Nephron progenitor cell (in vitro differentiated cells): ENCODE data around the gene CD38.

Experiments
- DNase-seq: peaks from one replicate; pipeline ENCODE4 v3.0.0; 2021
- H3K27ac Mint-ChIP-seq: 2 replicates; pipeline ENCODE4 v1.8.0; 2021; ENCODE audit warnings: mild to moderate bottlenecking, moderate library complexity, mixed read lengths
- H3K27me3 Mint-ChIP-seq: 2 replicates; pipeline ENCODE4 v1.8.0; 2021; ENCODE audit warnings: mild to moderate bottlenecking, low read depth, mixed read lengths; ENCODE audit not compliant: poor library complexity
- H3K36me3 Mint-ChIP-seq: 2 replicates; pipeline ENCODE4 v1.8.0; 2021; ENCODE audit warnings: low read depth, mixed read lengths
- H3K4me1 Mint-ChIP-seq: 2 replicates; pipeline ENCODE4 v1.8.0; 2021; ENCODE audit warnings: mixed read lengths
- H3K4me3 Mint-ChIP-seq: 2 replicates; pipeline ENCODE4 v1.8.0; 2021; ENCODE audit warnings: mild to moderate bottlenecking, moderate library complexity, mixed read lengths
- H3K9me3 Mint-ChIP-seq: 2 replicates; pipeline ENCODE4 v1.8.0; 2021; ENCODE audit warnings: mild to moderate bottlenecking, moderate library complexity, mixed read lengths
- CTCF ChIP-seq: fragments of 200-600 bp; sonication (generic); IDR thresholded peaks from 2 replicates; pipeline ENCODE4 v1.5.0; 2021; ENCODE audit warnings: antibody characterized with exemption

The CD38 gene

DNA sequence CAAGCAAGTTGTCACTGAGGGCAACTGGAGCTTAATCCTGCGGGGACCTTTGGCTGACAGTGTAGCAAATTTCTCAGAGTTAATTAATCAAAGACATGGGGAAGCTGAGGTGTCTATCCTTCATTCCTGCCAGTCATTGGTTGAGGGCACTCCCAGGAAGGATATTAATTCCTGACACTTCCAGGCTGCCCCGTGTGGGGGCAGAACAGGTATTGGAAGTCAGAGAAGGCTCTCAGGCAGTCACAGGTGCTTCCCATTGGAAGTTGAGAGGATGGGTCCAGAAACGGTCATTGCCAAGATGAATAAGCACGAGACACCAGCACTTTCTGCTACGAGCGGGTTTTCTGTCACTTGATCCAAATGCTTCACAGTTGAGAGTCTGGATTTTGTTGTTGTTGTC is 29.1 kb upstream of the CD38 start:
- TF ChIP-seq CTCF: no peak
- Mint-ChIP-seq H3K27me3 (peaks cover 6% of the 10 kb centered on the region), H3K27ac (no peak overlapping the region), H3K9me3 (peaks cover 4% of the 10 kb centered on the region), H3K36me3 (no peaks in the 10 kb centered on the region), H3K4me3 (no peak overlapping the region), H3K4me1 (no peaks in the 10 kb centered on the region)
- DNase-seq: no peak

GRCh38 chr4:15751153-15751552 is 27.0 kb upstream of the CD38 start:
- H3K4me1 Mint-ChIP-seq: no peaks in the 10 kb centered on the region
- no peak overlapping the region for H3K4me3 Mint-ChIP-seq
- H3K27ac Mint-ChIP-seq: no peak overlapping the region
- H3K9me3 Mint-ChIP-seq: no peaks in the 10 kb centered on the region
- H3K27me3 Mint-ChIP-seq: peaks cover 14% of the 10 kb centered on the region
- no peaks in the 10 kb centered on the region for H3K36me3 Mint-ChIP-seq
- DNase-seq: no peak
- TF ChIP-seq CTCF: no peak

DNA sequence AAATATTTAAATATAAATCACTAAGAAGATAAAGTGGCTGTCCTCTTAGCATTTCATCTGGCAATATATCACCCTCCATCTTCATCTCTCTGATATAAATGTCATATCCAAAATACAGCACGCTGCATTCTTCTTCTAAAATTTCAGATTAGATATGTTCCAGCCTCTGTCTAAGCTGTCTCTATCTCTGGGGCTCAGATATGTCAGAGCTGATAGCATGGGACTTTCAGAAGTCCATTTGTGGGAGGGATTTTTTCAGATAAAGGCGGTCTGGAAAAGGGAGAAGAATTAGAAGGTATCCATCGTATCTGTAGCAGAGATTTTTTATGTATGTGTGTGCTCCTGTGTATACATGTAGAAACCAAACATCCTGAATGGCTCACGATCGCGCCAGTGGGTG is 25.0 kb upstream of the CD38 start:
- Mint-ChIP-seq H3K27me3 (peaks cover 18% of the 10 kb centered on the region), H3K27ac (no peak overlapping the region), H3K36me3 (no peaks in the 10 kb centered on the region), H3K4me3 (no peak overlapping the region), H3K9me3 (no peaks in the 10 kb centered on the region), H3K4me1 (no peaks in the 10 kb centered on the region)
- DNase-seq: no peak
- TF ChIP-seq CTCF: no peak

GRCh38 chr4:15753786-15754185 is 24.3 kb upstream of the CD38 start:
- Mint-ChIP-seq H3K27me3 (peaks cover 18% of the 10 kb centered on the region), H3K4me3 (no peak overlapping the region), H3K9me3 (no peaks in the 10 kb centered on the region), H3K36me3 (no peaks in the 10 kb centered on the region), H3K27ac (no peak overlapping the region), H3K4me1 (no peaks in the 10 kb centered on the region)
- DNase-seq: no peak
- no peak for TF ChIP-seq CTCF

DNA sequence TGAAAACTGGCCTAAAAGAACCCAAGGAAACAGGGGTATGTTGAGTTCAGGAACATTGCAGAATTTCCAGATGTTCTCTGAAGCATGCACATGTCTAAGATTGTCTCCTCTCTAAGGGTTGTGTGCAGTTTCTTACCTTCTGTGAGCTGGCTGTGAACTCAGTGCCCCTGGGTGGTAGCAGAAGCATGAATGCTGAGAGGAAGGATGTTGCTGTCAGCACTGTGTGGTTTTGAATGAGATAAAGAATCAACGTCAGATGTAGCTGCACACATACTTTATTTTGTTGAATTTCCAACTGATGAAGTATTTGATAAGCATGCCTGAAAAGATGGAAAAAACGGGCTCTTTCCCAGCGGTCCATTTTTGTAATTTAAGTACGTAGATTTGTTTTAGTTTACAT is 23.8 kb upstream of the CD38 start:
- no peak overlapping the region for H3K4me3 Mint-ChIP-seq
- no peak for DNase-seq
- H3K4me1 Mint-ChIP-seq: no peaks in the 10 kb centered on the region
- H3K36me3 Mint-ChIP-seq: no peaks in the 10 kb centered on the region
- no peak overlapping the region for H3K27ac Mint-ChIP-seq
- peaks cover 18% of the 10 kb centered on the region for H3K27me3 Mint-ChIP-seq
- no peaks in the 10 kb centered on the region for H3K9me3 Mint-ChIP-seq
- TF ChIP-seq CTCF: no peak

GRCh38 chr4:15755321-15756155 is 22.6 kb upstream of the CD38 start:
- peaks cover 14% of the 10 kb centered on the region for H3K27me3 Mint-ChIP-seq
- H3K27ac Mint-ChIP-seq: no peak overlapping the region
- H3K9me3 Mint-ChIP-seq: no peaks in the 10 kb centered on the region
- H3K36me3 Mint-ChIP-seq: no peaks in the 10 kb centered on the region
- DNase-seq: no peak
- H3K4me3 Mint-ChIP-seq: no peak overlapping the region
- no peak for TF ChIP-seq CTCF
- no peaks in the 10 kb centered on the region for H3K4me1 Mint-ChIP-seq
